Measurements from ENCODE around the gene FADS2.
A peak's percentile ranks its signal among the peaks of the same experiment; 100 is the strongest.

Gene FADS2

GRCh38 chr11:61817471-61818202 is 10.5 kb upstream of the FADS2 start:
- Histone ChIP-seq H3K4me2 (ENCODE audit: low read length) (no peak overlapping the region), H3K27me3 (ENCODE audit: control insufficient read depth, insufficient read depth, low read length) (no peaks in the 10 kb centered on the region), H3K9ac (no peak overlapping the region), H3K79me2 (no peaks in the 10 kb centered on the region), H3K36me3 (ENCODE audit: control insufficient read depth, insufficient read depth, low read length) (no peaks in the 10 kb centered on the region), H3K27ac (no peak overlapping the region), H2AFZ (peak overlapping the region; percentile 59), H3K4me1 (no peaks in the 10 kb centered on the region), H3K9me3 (ENCODE audit: control insufficient read depth, low read length) (no peaks in the 10 kb centered on the region), H3K4me3 (ENCODE audit: low read depth, low read length) (peak overlapping the region; percentile 23)
- no peak for TF ChIP-seq CTCF (IDR thresholded peaks at IDR 0.05)

- Histone ChIP-seq H3K4me1 (no peaks in the 10 kb centered on the region), H3K27ac (no peak overlapping the region)
Measured at GRCh38 chr11:61820174-61820573, 7.9 kb upstream of the FADS2 start.

GRCh38 chr11:61826930-61827570 is 1.1 kb upstream of the FADS2 start:
- Histone ChIP-seq H3K27ac (peak overlapping the region; percentile 81), H3K36me3 (ENCODE audit: control insufficient read depth, insufficient read depth, low read length) (no peaks in the 10 kb centered on the region), H3K9me3 (ENCODE audit: control insufficient read depth, low read length) (no peaks in the 10 kb centered on the region), H3K4me3 (ENCODE audit: low read depth, low read length) (peak overlapping the region; percentile 56), H3K79me2 (no peaks in the 10 kb centered on the region), H3K27me3 (ENCODE audit: control insufficient read depth, insufficient read depth, low read length) (no peaks in the 10 kb centered on the region), H3K4me1 (peaks cover 9% of the 10 kb centered on the region), H2AFZ (peak overlapping the region; percentile 76), H3K9ac (no peak overlapping the region), H3K4me2 (ENCODE audit: low read length) (peak overlapping the region; percentile 81)
- TF ChIP-seq CTCF (IDR thresholded peaks at IDR 0.05): no peak

More at GRCh38 chr11:61820174-61820573, 7.9 kb upstream of the FADS2 start:
- Histone ChIP-seq H3K4me3 (ENCODE audit: low read depth, low read length) (no peak overlapping the region), H3K4me2 (ENCODE audit: low read length) (no peak overlapping the region), H3K27me3 (ENCODE audit: control insufficient read depth, insufficient read depth, low read length) (no peaks in the 10 kb centered on the region), H3K79me2 (no peaks in the 10 kb centered on the region), H3K9ac (no peak overlapping the region), H3K36me3 (ENCODE audit: control insufficient read depth, insufficient read depth, low read length) (no peaks in the 10 kb centered on the region), H2AFZ (no peak overlapping the region), H3K9me3 (ENCODE audit: control insufficient read depth, low read length) (no peaks in the 10 kb centered on the region)
- TF ChIP-seq CTCF (IDR thresholded peaks at IDR 0.05): no peak

- peak overlapping the region; percentile 56 for H3K4me3 ChIP-seq (ENCODE audit: low read depth, low read length)
- H3K9me3 ChIP-seq (ENCODE audit: control insufficient read depth, low read length): no peaks in the 10 kb centered on the region
- H3K4me1 ChIP-seq: peaks cover 18% of the 10 kb centered on the region
- no peaks in the 10 kb centered on the region for H3K36me3 ChIP-seq (ENCODE audit: control insufficient read depth, insufficient read depth, low read length)
- H3K4me2 ChIP-seq (ENCODE audit: low read length): peak overlapping the region; percentile 81
- no peaks in the 10 kb centered on the region for H3K27me3 ChIP-seq (ENCODE audit: control insufficient read depth, insufficient read depth, low read length)
- H2AFZ ChIP-seq: peak overlapping the region; percentile 76
- no peak for TF ChIP-seq CTCF (IDR thresholded peaks at IDR 0.05)
- no peak overlapping the region for H3K9ac ChIP-seq
- no peaks in the 10 kb centered on the region for H3K79me2 ChIP-seq
- H3K27ac ChIP-seq: peak overlapping the region; percentile 81
Measured at GRCh38 chr11:61828379-61828628, 204 bp downstream of the FADS2 start.
